Non-pigmented ciliary epithelial cell (primary cell): Measurements from ENCODE around the gene NUP62CL.

Experiments used
- DNase-seq: peaks from one replicate; pipeline ENCODE4 v3.0.0-alpha.2; 2010; ENCODE audit warnings: low read depth

The NUP62CL gene

DNA sequence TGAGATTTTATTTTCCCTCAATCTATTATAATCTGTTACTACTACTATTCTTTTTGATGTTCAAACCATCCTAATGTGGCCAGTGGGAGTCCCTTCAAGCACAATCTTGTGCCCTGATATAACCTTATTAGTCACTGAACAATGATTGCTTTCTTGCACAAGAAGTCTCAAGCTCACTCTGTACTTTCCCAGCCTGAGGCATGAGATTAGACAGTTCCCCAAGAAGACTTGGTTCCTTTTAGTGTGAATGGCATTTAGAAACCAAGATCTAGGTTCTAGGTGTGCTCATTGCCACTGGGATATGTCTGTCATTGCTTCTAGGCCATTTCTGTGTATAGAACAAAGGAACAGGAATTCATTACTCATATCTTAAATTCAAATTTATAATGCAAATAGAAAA is 59.6 kb downstream of the NUP62CL start:
- no peak for DNase-seq

DNA sequence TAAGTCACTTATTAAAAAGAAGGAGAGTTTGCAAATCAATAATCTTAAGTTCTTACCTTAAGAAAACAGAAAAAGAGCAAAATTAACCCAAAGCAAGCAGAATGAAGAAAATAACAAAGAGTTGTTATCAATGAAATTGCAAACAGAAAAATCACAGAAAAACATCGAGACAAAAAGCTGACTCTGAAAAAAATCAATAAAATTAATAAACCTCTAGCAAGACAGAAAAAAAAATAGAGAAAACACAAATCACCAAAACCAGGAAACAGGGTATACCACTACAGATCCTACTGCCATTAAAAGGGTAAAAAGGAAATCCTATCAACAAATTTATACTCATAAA is 70.3 kb downstream of the NUP62CL start:
- DNase-seq, result no peak

DNA sequence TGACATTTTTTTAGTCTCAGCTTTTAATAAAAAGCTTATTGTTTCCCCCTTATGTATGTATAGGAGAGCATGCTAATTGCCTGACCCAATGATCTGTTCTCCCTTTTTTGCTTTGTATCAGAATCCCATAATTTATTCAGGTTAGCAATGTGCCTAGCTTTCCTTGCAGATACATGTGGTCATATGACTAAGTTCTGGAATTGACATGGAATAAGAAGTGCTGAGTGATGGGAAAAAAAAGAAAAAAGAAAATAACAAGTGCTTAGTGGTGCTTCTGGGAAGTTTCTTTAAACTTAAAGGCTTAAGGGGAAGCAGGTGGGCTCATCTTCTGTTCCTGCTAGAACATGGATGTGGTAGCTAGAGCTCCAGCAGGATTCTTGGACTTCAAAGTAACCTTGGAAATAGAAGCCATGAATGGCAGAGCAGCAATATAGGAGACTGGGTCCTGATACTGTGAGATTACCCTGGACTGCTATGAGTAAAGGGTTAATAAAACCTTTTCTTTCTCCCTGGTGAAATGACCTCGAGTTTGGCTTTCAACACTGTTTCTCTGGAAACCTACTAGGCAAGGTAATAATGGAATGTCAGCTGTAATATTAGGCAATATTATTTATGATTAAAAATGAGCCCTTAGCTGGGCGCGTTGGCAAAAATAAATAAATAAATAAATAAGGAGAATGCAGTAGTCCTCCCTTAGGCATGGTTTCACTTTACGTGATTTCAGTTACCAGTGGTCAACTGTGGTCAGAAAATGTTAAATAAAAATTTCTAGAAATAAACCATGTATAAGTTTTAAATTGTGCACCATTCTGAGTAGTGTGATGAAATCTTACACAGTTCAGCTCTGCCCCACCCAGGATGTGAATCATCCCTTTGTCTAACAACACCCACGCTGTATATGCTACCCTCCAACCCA is 70.9 kb downstream of the NUP62CL start:
- peak; percentile 30 for DNase-seq

DNA sequence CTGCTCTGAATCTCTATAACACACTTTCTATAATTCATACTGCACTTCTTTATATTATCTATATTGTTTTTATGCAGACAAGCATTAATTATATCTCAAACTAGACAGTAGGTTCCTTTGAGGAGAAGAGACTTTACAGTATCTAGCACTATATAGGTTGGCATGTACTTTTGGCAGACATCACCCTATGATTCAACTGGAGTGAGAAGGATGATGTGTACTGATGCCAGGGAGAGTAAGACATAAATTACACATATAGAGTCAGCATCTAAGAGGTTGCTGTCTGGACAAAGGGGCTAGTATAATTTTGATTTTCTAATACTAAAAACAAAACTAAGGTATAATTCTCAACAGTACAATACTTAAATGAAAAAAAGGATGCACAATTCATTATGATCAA is 82.5 kb downstream of the NUP62CL start:
- DNase-seq, result no peak

DNA sequence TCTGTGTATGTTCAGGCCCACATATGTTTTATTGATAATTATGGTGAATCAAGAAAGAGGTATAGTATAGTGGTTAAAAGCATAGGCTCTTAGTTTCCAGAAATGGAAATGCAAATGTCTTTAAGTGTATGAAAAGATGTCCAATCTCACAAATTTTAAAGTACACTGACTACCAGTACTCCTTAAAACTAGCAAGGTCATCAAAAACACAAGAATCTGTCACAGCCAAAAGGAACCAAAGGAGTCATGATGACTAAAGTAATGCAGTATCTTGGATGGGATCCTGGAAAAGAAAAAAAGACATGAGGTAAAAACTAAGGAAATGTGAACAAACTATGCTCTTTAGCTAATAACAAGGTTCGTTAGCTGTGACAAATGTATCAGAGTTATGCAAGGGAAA is 87.0 kb downstream of the NUP62CL start:
- no peak for DNase-seq

DNA sequence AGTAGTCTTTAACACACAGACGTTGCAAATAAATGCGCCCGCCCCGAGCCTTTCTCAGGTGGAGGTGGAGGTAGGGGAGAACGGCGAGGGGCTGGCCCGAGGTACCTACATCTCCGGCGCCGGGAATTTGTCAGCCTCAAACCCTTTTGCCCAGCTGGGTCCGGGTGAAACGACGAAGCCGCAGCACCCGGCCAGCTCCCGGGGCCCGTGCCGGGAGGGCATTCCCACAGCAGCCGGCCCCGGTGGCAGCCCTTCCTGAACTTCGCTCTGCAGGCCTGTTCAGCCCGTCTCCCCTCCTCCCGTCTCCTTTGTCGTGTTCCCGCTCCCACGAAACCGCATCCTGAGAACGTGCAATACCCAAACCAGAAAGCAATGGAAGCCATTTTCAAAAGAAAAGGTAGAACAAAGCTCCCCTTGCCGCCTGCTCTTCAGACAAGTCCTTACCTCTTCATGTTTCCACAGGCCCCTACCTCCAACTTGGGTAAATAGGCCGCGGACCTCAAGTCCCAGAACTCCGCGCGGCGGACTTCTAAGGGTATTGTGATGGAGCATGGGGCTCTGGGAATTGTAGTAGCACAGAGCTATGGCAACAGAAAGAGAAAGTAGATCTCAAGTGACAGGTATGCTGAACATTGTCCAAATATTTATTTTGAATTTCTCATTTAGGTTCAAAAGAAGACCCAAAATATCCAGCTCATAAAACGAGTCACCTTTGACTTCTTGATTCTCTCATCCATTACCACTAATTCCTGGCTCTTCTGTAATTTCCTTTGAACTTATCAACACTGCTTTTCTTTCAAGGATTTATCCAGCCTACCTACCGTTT is 87.7 kb downstream of the NUP62CL start, which contains the start of gene RBM41:
Gene RBM41, minus strand, starts transcription at position 501 of the 826 bp plus-strand sequence. Its CDS starts 49 bp downstream, at position 452.
- DNase-seq, result no peak

DNA sequence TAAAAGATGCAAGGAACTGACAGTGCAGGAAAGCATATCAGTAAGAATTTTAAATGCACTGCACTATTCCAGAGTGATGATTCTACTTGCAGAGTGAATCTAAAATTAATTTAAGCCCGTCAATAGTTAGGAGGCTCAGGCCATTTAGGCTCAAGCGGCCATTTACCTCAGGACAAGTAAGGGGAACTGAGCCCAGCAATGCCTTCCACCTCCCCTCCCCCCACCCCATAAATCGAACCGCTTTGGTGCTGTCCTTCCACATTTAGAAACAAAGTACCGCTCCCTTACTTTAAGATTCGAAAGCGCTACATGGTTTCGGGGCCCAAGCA is 88.3 kb downstream of the NUP62CL start:
- no peak for DNase-seq

DNA sequence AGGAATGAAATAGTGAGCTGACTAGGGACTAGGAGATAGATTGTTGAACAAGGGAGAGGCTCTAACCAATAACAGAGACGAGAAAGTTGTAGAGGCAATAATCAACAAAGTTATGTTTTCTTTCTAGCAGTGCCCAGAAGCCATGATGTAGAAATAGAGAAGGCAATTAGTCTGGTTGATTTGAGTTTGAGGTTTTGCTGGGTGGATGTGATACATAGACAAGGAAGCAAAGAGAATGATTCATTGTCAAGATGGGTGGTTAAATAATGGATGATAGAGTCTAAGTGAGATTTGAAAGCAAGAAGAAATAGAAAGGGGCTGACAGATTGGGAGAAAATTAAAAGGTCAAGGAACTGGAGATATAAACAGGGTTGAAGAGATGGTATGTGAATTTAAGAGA is 98.8 kb downstream of the NUP62CL start:
- peak; percentile 4 for DNase-seq

DNA sequence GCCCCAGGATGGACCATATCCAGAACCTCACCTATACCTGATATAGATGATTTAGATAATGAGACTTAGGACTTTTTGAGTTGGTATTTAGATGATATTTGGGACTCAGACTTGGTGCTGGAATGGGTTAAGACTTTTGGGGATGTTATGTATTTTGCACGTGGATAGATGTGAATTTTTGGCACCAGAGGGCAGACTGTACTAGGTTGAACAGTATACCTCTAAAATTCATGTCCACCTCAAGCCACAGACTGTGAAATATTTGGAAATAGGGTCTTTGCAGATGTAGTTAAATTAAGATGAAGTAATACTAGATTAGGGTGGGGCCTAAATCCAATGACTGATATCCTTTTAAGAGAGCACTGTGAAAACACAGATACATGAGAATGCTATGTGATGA is 103.3 kb downstream of the NUP62CL start:
- DNase-seq, result no peak

DNA sequence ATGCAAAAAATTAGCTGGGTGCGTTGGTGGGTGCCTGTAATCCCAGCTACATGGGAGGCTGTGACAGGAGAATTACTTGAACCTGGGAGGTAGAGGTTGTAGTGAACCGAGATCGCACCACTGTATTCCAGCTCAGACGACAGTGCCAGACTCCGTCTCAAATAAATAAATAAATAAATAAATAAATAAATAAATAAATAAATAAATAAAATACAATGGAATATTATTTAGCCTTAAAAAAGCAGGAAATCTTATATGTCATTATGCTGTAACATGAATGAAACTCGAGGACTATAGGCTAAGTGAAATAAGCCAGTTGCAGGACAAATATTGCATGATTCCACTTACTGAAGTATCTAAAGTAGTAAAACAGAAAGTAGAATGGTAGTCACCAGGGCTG is 130.1 kb downstream of the NUP62CL start:
- no peak for DNase-seq
